ENCODE measurements around the gene TNFRSF19.

The TNFRSF19 gene

DNA sequence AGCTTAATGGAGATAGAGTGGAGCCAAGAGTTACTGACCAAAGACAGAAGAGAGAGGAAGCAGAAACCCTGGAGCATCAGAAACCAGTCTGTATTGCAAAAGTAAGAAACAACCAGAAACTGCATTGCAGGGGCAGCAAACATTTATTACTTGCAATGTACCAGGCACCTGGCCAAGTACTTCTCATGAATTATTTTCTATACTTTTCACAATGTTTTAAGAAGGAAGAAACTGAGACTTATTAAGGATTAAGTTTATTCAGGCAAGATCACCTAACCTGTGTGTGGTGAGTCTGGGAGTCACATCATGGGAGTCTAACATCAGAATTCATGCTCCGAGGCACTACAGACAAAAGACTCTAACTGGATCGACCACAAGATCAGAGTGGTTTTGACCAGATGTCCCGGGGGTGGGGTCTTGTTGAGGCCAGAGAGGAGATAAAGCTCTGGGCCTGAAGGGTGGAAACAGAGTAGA lies 47.4 kb downstream of the TNFRSF19 start:
- H3K27ac ChIP-seq (ENCODE audit: low read length), result no peak overlapping the region
- no peak for DNase-seq
- no peak overlapping the region for H2AFZ ChIP-seq (ENCODE audit: low read length)

DNA sequence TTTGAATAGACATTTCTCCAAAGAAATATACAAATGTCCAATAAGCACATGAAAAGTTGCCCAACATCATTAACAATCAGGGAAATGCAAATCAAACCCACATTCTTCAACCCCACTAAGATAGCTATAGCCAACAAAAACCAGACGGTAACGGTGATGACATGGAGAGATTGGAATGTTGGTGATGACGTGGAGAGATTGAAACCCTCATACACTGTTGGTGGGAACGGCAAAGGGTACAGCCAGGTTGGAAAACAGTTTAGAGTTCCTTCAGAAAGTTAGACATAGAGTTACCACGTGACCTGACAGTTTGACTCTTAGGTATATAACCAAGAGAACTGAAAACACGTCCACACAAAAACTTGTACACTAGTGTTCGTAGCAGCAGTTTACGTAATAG lies 48.1 kb downstream of the TNFRSF19 start:
- H3K4me2 ChIP-seq (ENCODE audit: low read depth, low read length), result no peak overlapping the region
- no peak overlapping the region for H2AFZ ChIP-seq (ENCODE audit: low read length)
- H3K27me3 ChIP-seq (replicated peaks; ENCODE audit: insufficient read depth, low read length), result no peaks in the 10 kb centered on the region
- H3K9me2 ChIP-seq (replicated peaks; ENCODE audit: insufficient read depth, low read length), result no peaks in the 10 kb centered on the region
- H4K20me1 ChIP-seq (ENCODE audit: insufficient read depth, low read length), result no peaks in the 10 kb centered on the region
- H3F3A ChIP-seq (ENCODE audit: insufficient read depth, low read length), result no peaks in the 10 kb centered on the region
- no peaks in the 10 kb centered on the region for H3K4me1 ChIP-seq (ENCODE audit: low read length)
- H3K9ac ChIP-seq (ENCODE audit: low read length), result no peak overlapping the region
- no peak overlapping the region for H3K27ac ChIP-seq (ENCODE audit: low read length)
- H3K36me3 ChIP-seq (replicated peaks; ENCODE audit: insufficient read depth, low read length), result no peaks in the 10 kb centered on the region
- no peaks in the 10 kb centered on the region for H3K9me3 ChIP-seq (replicated peaks; ENCODE audit: insufficient read depth, low read length)
- no peaks in the 10 kb centered on the region for H3K79me2 ChIP-seq (ENCODE audit: low read length)
- DNase-seq, result no peak
- H3K4me3 ChIP-seq (ENCODE audit: low read length), result no peak overlapping the region
- TF ChIP-seq EZH2 (optimal IDR thresholded peaks at IDR 0.05; ENCODE audit: low read depth, low read length) (no peak), EZH2phosphoT487 (IDR thresholded peaks at IDR 0.05; ENCODE audit: low read length) (no peak)
- TF ChIP-seq, protein P1, sequence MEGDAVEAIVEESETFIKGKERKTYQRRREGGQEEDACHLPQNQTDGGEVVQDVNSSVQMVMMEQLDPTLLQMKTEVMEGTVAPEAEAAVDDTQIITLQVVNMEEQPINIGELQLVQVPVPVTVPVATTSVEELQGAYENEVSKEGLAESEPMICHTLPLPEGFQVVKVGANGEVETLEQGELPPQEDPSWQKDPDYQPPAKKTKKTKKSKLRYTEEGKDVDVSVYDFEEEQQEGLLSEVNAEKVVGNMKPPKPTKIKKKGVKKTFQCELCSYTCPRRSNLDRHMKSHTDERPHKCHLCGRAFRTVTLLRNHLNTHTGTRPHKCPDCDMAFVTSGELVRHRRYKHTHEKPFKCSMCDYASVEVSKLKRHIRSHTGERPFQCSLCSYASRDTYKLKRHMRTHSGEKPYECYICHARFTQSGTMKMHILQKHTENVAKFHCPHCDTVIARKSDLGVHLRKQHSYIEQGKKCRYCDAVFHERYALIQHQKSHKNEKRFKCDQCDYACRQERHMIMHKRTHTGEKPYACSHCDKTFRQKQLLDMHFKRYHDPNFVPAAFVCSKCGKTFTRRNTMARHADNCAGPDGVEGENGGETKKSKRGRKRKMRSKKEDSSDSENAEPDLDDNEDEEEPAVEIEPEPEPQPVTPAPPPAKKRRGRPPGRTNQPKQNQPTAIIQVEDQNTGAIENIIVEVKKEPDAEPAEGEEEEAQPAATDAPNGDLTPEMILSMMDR (IDR thresholded peaks at IDR 0.05; ENCODE audit: low read length), result no peak

More for the DNA sequence above, 47.4 kb downstream of the TNFRSF19 start:
- Histone ChIP-seq H3K4me2 (ENCODE audit: low read depth, low read length) (no peak overlapping the region), H3K36me3 (replicated peaks; ENCODE audit: insufficient read depth, low read length) (no peaks in the 10 kb centered on the region), H3K27me3 (replicated peaks; ENCODE audit: insufficient read depth, low read length) (no peaks in the 10 kb centered on the region), H3K79me2 (ENCODE audit: low read length) (no peaks in the 10 kb centered on the region), H4K20me1 (ENCODE audit: insufficient read depth, low read length) (no peaks in the 10 kb centered on the region), H3K9ac (ENCODE audit: low read length) (no peak overlapping the region), H3K4me3 (ENCODE audit: low read length) (no peak overlapping the region), H3K9me2 (replicated peaks; ENCODE audit: insufficient read depth, low read length) (no peaks in the 10 kb centered on the region), H3K9me3 (replicated peaks; ENCODE audit: insufficient read depth, low read length) (no peaks in the 10 kb centered on the region), H3F3A (ENCODE audit: insufficient read depth, low read length) (no peaks in the 10 kb centered on the region), H3K4me1 (ENCODE audit: low read length) (no peaks in the 10 kb centered on the region)
- TF ChIP-seq EZH2 (optimal IDR thresholded peaks at IDR 0.05; ENCODE audit: low read depth, low read length), result no peak
- TF ChIP-seq, protein P1 (IDR thresholded peaks at IDR 0.05; ENCODE audit: low read length), result no peak
- no peak for TF ChIP-seq EZH2phosphoT487 (IDR thresholded peaks at IDR 0.05; ENCODE audit: low read length)

DNA sequence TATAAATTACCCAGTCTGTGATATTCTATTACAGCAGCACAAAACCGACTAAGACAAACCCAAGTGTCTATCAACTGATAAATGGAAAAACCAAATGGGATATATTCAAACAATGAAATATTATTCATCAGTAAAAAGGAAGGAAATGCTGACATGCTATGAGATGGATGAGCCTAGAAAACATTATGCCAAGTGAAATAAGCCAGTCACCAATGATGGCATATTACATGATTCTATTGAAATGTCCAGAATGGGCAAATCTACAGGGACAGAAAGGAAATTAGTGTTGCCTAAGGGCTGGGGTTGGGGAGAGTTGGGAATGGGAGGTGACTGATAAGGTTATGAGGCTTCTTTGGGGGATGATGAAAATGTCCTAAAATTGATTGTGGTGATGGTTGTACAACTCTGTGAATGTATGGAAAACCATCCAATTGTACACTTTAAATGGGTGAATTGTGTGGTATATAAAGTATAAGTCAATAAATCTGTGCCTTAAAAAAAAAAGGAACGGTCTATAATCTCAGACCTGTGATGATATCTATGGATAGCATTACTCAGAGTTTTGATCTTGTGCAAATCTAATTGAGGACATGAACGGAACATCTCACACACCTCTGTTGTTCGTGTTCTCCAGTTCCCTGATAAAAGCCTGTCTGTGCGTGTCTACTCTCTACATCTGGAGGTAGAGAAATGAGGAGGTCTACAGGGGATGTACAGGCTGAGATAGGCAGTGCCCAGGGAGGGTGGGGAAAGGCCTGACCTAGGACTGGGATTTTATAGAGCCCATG lies 49.0 kb downstream of the TNFRSF19 start:
- H3F3A ChIP-seq (ENCODE audit: insufficient read depth, low read length), result no peaks in the 10 kb centered on the region
- DNase-seq, result no peak
- no peak overlapping the region for H3K9ac ChIP-seq (ENCODE audit: low read length)
- no peaks in the 10 kb centered on the region for H3K79me2 ChIP-seq (ENCODE audit: low read length)
- no peak for TF ChIP-seq EZH2 (optimal IDR thresholded peaks at IDR 0.05; ENCODE audit: low read depth, low read length)
- H3K36me3 ChIP-seq (replicated peaks; ENCODE audit: insufficient read depth, low read length), result no peaks in the 10 kb centered on the region
- H3K4me1 ChIP-seq (ENCODE audit: low read length), result no peaks in the 10 kb centered on the region
- no peak overlapping the region for H3K4me2 ChIP-seq (ENCODE audit: low read depth, low read length)
- H3K27me3 ChIP-seq (replicated peaks; ENCODE audit: insufficient read depth, low read length), result no peaks in the 10 kb centered on the region
- H3K27ac ChIP-seq (ENCODE audit: low read length), result no peak overlapping the region
- H2AFZ ChIP-seq (ENCODE audit: low read length), result no peak overlapping the region
- H4K20me1 ChIP-seq (ENCODE audit: insufficient read depth, low read length), result no peaks in the 10 kb centered on the region
- H3K9me3 ChIP-seq (replicated peaks; ENCODE audit: insufficient read depth, low read length), result no peaks in the 10 kb centered on the region
- H3K9me2 ChIP-seq (replicated peaks; ENCODE audit: insufficient read depth, low read length), result no peaks in the 10 kb centered on the region
- H3K4me3 ChIP-seq (ENCODE audit: low read length), result no peak overlapping the region

DNA sequence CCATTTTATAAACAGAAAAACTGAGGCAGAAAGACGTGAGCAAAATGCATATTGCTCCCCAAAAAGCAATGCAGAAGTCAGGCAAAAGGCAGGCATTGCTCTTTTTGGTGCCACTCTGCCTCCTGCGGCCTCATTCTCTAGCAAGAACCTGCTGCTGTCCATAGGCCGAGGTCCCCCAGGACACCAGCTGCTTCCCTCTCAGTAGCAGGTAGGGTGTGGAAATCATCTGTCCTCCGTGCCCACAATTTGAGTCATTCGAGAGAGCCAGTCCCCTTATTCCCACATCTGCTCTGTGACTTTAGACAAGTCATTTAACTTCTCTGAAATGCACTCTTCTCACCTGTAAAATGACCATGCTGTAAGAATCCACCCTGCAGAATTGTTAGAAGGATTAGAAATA lies 50.0 kb downstream of the TNFRSF19 start:
- Histone ChIP-seq H3K4me1 (ENCODE audit: low read length) (no peaks in the 10 kb centered on the region), H3K4me2 (ENCODE audit: low read depth, low read length) (no peak overlapping the region), H3K9me3 (replicated peaks; ENCODE audit: insufficient read depth, low read length) (no peaks in the 10 kb centered on the region), H2AFZ (ENCODE audit: low read length) (no peak overlapping the region), H3K27ac (ENCODE audit: low read length) (no peak overlapping the region), H3K79me2 (ENCODE audit: low read length) (no peaks in the 10 kb centered on the region), H3K9me2 (replicated peaks; ENCODE audit: insufficient read depth, low read length) (no peaks in the 10 kb centered on the region), H3F3A (ENCODE audit: insufficient read depth, low read length) (no peaks in the 10 kb centered on the region), H3K4me3 (ENCODE audit: low read length) (no peak overlapping the region), H3K9ac (ENCODE audit: low read length) (no peak overlapping the region), H4K20me1 (ENCODE audit: insufficient read depth, low read length) (no peaks in the 10 kb centered on the region), H3K27me3 (replicated peaks; ENCODE audit: insufficient read depth, low read length) (no peaks in the 10 kb centered on the region), H3K36me3 (replicated peaks; ENCODE audit: insufficient read depth, low read length) (no peaks in the 10 kb centered on the region)
- TF ChIP-seq EZH2 (optimal IDR thresholded peaks at IDR 0.05; ENCODE audit: low read depth, low read length) (no peak), EZH2phosphoT487 (IDR thresholded peaks at IDR 0.05; ENCODE audit: low read length) (no peak)
- TF ChIP-seq, protein P1 (IDR thresholded peaks at IDR 0.05; ENCODE audit: low read length), result no peak
- DNase-seq, result no peak

Measured in MM.1S (cell line).